BE2C (cell line): ENCODE data around the gene MT1G.

Source experiments
- DNase-seq: peaks from one replicate; pipeline ENCODE4 v3.0.0-alpha.2; 2020
- H3K27me3 ChIP-seq: fragments of 250-450 bp; sonication (Bioruptor Pico); 2 replicates; pipeline ENCODE4 v1.5.1; 2020; ENCODE audit warnings: mild to moderate bottlenecking
- H3K36me3 ChIP-seq: fragments of 250-450 bp; sonication (Bioruptor Pico); 2 replicates; pipeline ENCODE4 v1.5.1; 2020; ENCODE audit warnings: mild to moderate bottlenecking
- H3K4me1 ChIP-seq: fragments of 250-450 bp; sonication (Bioruptor Pico); 2 replicates; pipeline ENCODE4 v1.5.1; 2020
- H3K4me3 ChIP-seq: 2 replicates; pipeline ENCODE4 v1.5.1; 2011; ENCODE audit warnings: low read depth, low read length
- H3K9me3 ChIP-seq: fragments of 250-450 bp; sonication (Bioruptor Pico); 2 replicates; pipeline ENCODE4 v1.5.1; 2020
- CTCF ChIP-seq: IDR thresholded peaks from 2 replicates; pipeline ENCODE4 v1.5.1; 2012; ENCODE audit warnings: mild to moderate bottlenecking, low read depth, low read length

The MT1G gene

GRCh38 chr16:56688762-56689161 is 20.9 kb upstream of the MT1G start:
- DNase-seq = no peak
- Histone ChIP-seq H3K4me1 (no peaks in the 10 kb centered on the region), H3K27me3 (no peaks in the 10 kb centered on the region), H3K4me3 (no peak overlapping the region), H3K36me3 (no peaks in the 10 kb centered on the region), H3K9me3 (no peaks in the 10 kb centered on the region)
- TF ChIP-seq CTCF = no peak

- Histone ChIP-seq H3K4me1 (no peaks in the 10 kb centered on the region), H3K4me3 (no peak overlapping the region), H3K36me3 (no peaks in the 10 kb centered on the region), H3K27me3 (no peaks in the 10 kb centered on the region), H3K9me3 (no peaks in the 10 kb centered on the region)
- no peak for DNase-seq
- TF ChIP-seq CTCF = no peak
Measured at GRCh38 chr16:56686758-56687157, 18.9 kb upstream of the MT1G start.

GRCh38 chr16:56684926-56685590 is 17.2 kb upstream of the MT1G start:
- Histone ChIP-seq H3K9me3 (no peaks in the 10 kb centered on the region), H3K4me3 (no peak overlapping the region), H3K4me1 (no peaks in the 10 kb centered on the region), H3K27me3 (no peaks in the 10 kb centered on the region), H3K36me3 (no peaks in the 10 kb centered on the region)
- TF ChIP-seq CTCF = no peak
- DNase-seq = no peak

GRCh38 chr16:56684256-56684925 is 16.5 kb upstream of the MT1G start:
- no peaks in the 10 kb centered on the region for H3K9me3 ChIP-seq
- H3K4me3 ChIP-seq = no peak overlapping the region
- no peaks in the 10 kb centered on the region for H3K4me1 ChIP-seq
- no peaks in the 10 kb centered on the region for H3K27me3 ChIP-seq
- no peaks in the 10 kb centered on the region for H3K36me3 ChIP-seq
- TF ChIP-seq CTCF = no peak
- no peak for DNase-seq

GRCh38 chr16:56683424-56684172 is 15.7 kb upstream of the MT1G start:
- DNase-seq = no peak
- no peak overlapping the region for H3K4me3 ChIP-seq
- H3K9me3 ChIP-seq = no peaks in the 10 kb centered on the region
- H3K36me3 ChIP-seq = no peaks in the 10 kb centered on the region
- H3K4me1 ChIP-seq = no peaks in the 10 kb centered on the region
- TF ChIP-seq CTCF = no peak
- H3K27me3 ChIP-seq = no peaks in the 10 kb centered on the region
